NOMO-1 treated with dmso at 0.1 percent for 144 hours (cell line): ENCODE data around the gene ITGB3BP.
"Not testable (repeated sequence)": the region's sequence is repeated elsewhere in the genome, so short reads cannot be mapped to it uniquely, and the experiment has no call there.

Source experiments
- DNase-seq: peaks from one replicate; lab custom pipeline; 2025; ENCODE audit not compliant: unreplicated experiment; lab: John Stamatoyannopoulos, UW

ITGB3BP gene

DNA sequence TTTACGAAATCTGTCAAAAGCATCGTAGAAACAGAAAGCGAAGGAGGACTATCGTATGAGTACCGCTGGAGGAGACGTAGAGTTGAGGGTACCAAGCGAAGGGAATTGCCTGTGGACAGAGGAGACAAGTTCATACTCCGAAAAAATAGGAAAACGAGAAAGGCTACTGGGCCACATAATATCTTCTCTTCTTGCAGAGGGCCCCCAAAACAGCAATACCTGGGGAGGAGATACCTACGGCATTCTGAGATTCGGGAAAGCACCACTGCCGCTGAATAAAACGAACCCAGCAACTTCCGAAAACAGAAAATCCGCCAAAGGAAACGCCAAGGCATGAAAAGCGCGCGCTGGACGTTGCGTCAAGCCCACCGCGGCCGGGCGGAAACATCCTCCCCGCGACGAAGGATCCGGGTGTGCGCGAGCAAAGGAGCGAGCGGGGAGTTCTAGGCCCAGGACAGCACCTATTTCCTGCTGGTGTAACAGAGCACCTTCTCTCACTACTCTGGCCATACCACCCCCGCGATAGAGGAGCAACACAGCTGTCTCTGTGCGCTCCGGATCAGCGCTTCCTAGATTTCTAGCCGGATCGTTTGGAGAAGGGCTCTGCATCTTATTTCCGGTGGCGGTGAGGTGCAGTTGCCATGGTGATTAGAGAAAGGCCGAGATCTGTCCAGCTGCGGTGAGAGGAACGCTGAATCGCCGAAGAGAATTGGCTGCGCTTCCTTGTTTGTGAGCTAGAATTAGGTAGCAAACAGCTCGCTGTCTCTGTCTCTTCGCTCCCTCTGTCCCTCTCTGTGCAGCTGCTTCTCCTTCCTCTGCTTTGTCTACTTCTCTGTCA, at the start of gene ITGB3BP, which contains the start of gene EFCAB7:
ITGB3BP (minus strand) TSS at position 335 of the 838 bp plus-strand sequence; CDS start at position 243, 92 bp downstream.
EFCAB7 (plus strand) TSS at position 635 of the 838 bp plus-strand sequence. CDS start 2,048 bp downstream, outside the sequence.
- peak; percentile 92 for DNase-seq

DNA sequence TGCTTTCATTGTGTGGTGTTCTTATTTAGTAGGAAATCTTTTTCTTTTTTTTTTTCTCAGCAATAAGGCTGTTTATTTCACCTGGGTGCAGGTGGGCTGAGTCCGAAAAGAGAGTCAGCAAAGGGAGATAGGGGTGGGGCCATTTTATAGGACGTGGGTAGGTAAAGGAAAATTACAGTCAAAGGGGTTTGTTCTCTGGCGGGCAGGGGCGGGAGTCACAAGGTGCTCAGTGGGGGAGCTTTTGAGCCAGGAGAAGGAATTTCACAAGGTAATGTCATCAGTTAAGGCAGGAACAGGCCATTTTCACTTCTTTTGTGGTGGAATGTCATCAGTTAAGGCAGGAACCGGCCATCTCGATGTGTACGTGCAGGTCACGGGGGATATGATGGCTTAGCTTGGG, 49.7 kb upstream of the ITGB3BP start:
- not testable (repeated sequence) for DNase-seq

- no peak for DNase-seq
Measured at GRCh38 chr1:63569640-63570316, 46.8 kb upstream of the ITGB3BP start.

- no peak for DNase-seq
Measured at GRCh38 chr1:63569068-63569467, 46.0 kb upstream of the ITGB3BP start.

- no peak for DNase-seq
Measured at GRCh38 chr1:63563745-63564144, 40.7 kb upstream of the ITGB3BP start.

DNA sequence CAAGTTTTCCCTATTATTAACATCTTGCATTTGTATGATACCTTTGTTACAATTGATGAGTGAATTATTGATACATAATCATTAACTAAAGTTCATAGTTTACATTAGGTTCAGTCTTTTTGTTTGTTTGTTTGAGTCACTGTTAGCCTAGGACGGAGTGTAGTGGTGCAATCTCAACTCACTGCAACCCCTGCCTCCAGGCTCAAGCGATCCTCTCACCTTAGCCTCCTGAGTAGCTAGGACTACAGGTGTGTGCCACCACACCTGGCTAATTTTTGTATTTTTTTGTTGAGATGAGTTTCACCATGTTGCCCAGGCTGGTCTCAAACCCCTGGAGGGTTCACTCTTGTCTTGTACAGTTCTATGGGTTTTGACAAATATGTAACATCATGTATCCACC, 36.3 kb upstream of the ITGB3BP start:
- no peak for DNase-seq

DNA sequence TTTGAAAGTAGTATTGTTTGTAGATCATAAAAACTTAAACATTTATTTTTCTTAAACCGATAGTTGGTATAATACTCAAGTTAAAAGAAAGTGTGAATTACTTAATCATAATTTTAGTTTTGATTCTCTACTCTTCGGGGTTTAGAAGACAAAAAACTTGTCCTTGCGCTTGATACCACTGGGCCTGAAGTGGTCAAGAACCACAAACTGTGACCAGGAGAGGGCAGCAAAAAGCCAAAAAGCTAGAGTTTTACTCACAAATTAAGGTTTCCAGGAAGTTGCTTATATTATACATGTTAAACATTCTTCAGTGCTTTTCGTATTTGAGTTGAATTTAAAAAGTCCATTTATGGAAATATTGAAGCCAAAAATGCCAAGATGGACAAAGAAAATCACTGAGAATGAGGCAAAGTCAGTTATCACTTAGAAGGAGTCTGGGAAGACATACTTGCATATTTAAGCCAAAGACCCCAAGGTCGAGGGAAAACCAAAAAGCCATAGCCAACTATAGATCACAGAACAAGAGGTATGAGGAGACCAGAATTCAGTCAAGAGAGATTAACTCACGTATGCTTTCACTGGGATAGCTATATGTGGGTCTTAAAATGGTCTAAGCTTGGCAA, 34.5 kb upstream of the ITGB3BP start:
- DNase-seq = peak; percentile 3

DNA sequence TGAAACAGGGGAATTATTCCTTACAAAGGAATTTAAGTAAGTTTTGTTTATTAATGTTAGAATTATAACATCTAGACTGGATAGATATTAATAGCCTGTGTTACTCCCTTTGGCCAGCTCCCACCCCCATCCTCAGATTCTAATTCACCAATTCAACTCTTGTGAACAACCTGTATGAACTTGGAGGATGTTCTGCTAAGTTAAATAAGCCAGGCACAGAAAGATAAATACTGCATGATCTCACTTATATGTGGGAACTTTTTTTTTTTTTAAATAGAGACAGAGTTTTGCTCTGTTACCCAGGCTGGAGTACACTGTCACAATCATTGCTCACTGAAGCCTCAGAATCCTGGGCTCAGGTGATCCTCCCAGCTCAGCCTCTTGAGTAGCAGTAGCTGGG, 32.5 kb upstream of the ITGB3BP start:
- DNase-seq = no peak

- DNase-seq = no peak
Measured at GRCh38 chr1:63548877-63549276, 25.9 kb upstream of the ITGB3BP start.

GRCh38 chr1:63548303-63548702, 25.3 kb upstream of the ITGB3BP start:
- no peak for DNase-seq

DNA sequence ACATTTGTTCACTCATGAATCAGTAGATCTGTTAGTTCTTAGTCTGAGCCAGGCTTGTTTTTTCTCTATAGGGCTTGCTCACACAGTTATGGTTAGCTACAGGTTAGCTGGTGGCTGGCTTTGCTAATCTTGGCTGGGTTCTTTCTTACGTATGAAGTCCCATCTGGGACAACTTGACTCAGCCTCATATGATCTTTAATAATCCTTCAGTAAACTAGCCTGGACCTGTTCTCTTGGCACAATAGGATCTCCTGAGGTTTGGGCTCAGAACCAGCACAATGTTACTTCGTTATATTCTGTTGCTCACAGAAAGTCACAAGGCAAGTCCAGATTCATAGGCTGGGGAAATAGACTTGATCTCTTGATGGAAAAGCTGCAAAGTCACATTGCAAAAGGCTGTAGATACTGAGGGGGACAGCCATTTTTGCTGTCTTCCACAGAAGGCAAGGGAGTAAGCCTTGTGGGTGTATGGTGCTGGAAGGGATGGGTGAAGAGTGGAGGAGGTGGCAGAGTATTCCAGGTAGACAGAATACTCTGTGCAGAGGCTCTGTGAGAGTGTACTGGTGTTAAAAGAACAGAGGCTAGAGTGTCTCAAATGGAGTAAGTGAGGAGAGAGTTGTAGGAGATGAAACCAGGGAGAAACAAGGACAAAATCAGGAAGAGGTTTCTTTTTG, 24.7 kb upstream of the ITGB3BP start:
- no peak for DNase-seq

DNA sequence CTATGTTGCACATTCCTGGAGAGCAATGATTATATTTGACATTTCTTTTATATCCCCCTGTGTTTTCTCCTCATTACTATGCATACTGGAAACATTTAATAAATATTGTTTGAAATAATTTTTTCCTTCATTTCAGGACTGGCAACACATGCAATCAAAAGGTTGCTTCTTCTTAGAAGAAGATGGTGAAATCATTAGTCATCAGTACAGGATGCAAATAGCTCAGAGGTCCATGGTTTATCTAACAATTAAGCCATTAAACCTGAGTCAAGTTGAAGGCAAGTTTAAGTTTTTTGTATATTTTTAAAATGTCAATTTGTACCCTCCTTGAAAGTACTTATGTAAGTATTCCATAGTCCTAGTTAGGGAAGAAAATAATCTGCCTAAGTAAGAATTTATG, 22.8 kb upstream of the ITGB3BP start:
- no peak for DNase-seq

DNA sequence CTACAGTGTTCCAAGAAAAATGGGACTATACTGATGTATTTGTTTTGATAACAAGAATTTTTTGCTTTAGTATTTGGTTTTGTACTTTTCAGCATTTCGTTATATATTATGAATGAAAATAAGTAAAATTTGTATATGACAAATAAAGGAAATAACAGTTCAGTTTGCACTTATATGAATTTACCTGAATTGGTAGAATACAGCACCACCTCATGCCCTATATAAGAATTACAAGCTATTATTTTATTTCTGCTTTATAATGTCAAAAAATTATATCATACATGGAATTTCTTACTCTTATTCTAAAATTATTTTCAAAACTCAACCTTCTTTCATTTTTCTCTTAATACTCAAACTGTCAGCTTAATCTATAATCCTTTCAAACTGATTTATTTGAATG, 14.9 kb upstream of the ITGB3BP start:
- DNase-seq = no peak

DNA sequence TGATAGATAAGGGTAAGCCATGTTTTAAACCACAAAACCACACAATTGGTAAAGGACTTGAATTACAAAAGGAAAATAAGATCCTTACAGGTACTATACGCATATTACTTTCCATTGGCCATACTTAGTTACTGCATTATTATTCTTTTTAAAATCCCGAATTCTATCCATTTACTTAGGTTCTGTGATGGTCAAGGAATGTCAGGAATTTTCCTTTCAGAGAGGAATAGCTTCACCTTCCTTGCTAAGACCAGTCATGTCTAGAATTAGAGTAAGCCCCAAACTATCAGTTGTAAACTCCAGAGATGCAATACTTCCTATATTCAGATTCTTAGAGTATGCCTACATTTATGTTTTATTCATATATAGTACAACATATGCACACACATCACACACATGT, 14.0 kb upstream of the ITGB3BP start:
- DNase-seq = no peak

- DNase-seq = no peak
Measured at GRCh38 chr1:63534406-63534805, 11.4 kb upstream of the ITGB3BP start.

DNA sequence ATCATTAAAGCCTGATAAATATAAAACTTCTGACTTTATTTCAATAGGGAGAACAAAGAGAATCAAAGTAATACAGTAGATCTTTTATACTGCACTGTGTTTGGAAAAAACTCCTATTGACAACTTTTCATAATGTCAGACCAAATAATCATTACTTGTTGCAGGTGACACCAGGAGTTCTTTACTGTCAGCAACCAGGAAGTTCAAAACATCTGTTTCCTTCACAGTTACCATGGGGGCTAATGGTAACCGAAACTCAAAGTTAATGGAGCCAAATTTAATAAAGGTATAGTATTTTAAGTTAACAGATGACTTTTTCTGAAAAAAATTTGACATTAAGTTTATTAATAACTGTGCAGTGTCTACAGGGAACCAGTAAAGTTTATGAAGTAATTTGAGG, 10.9 kb upstream of the ITGB3BP start:
- DNase-seq = no peak

DNA sequence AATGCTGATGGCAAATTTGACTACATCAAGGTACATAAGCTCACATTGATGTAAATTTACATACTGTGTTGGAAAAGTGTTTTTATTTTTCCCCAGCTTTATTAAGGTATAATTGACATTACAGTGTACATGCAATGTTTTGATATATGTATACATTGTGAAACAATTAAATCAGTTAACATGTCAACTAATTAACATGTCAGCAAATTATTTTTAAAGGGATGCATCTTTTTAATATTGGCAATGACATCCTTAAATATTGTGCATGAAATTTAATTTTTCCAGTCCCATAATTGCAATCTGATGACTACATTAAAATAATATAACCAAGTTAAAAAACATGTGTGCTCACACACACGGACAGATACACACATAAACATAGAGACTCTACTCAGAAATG, 9.7 kb upstream of the ITGB3BP start:
- no peak for DNase-seq

DNA sequence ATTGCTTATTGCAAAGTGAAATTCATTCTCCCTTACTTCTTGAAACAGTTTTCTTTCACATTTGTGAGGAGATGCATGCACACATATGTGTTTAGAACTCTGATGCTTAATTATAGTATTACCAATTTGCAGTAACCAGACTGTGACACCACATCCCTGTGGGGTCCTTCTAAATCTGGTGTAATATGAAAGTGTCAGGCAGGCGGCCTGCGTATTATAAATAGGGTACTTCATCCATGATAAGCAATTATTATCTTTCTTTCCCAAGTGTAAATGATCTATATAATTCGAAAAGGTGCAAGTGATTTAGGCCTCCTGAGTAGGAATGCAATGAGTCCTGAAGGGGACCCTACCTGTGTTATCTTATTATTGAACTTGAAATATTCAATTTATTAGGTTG, 1.2 kb upstream of the ITGB3BP start:
- DNase-seq = no peak

DNA sequence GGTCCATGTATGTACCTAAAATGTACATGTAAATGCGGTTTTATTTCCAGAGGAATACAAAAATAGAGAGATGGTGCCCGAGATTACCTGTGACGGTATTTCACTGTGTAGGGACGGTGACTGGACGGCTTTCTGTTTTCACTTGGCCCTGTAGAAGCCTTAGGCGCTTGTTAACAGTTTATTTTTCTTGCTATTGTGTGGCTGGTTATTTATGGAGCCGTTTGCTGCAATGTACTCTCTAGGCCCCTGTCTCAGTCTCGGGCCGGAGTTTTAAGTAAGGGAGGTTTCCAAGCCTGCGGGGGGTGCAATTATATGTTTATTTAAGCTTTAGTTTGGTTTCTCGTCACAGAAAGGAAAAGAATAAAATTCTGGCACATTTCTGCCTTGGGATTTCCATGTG, 713 bp upstream of the ITGB3BP start:
- no peak for DNase-seq

DNA sequence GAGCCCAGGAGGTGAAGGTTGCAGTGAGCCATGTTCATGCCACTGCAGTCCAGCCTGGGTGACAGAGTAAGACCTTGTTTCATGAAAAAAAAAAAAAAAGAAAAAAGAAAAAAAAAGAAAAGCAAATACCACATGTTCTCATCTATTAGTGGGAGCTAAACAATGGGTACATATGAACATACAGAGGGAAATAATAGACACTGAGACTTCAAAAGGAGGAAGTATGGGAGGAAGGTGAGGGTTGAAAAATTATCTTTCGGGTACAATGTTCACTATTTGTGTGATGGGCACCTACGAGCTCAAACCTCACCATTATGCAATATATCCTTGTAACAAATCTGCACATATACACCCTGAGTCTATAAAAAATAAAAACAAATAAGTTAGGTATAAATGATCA, 6.4 kb downstream of the ITGB3BP start:
- DNase-seq = no peak

DNA sequence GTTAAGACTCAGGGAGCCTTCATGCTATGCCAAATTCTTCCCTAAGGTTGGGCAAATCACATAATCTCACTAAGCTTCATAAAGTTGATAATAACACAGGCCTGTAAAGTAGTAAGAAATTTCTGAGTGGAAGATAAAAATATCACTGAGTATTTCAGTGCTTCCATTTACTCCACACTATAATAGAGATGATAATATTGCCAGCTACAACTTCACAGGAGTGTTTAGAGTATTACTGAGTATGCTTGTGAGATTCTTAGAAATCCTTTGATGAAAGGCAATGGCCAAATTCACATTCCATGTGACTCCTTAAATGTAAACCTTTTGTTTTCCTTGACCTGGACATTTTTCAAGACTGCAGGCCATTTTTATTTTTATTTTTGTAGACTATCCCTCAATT, 10.4 kb downstream of the ITGB3BP start:
- no peak for DNase-seq
